ENCODE data around the gene SELENOW. TPM values are rescaled to one million over a fixed set of nuclear protein-coding genes. Genes with fewer than 3 reads are reported as not detected.
"Not testable (repeated sequence)": the region's sequence is repeated elsewhere in the genome, so short reads cannot be mapped to it uniquely, and the experiment has no call there.

SELENOW gene
- total and polyA plus RNA-seq, 2 of the 4 experiments (the other 2 are of a cell fraction) = 61.3 to 217 TPM

DNA sequence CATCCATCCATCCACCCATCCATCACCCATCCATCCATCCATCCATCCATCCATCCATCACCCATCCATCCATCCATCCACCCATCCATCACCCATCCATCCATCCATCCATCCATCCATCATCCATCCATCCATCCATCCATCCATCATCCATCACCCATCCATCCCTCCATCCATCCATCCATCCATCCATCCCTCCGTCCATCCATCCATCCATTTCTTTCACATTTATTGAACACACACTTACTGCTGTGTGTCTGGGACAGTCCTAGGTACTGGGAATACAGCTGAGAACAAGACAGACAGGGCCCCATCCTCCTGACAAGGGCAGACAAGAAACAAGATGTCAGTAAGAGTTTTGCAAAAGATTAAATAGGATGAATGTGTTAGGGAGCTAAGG lies 39.7 kb downstream of the SELENOW start:
- H4K20me1 ChIP-seq (ENCODE audit: insufficient read depth, low read length); H3K9ac ChIP-seq (ENCODE audit: low read depth, low read length); H3K9me3 ChIP-seq (ENCODE audit: control insufficient read depth, insufficient read depth, low read length); H3K4me3 ChIP-seq (ENCODE audit: insufficient read depth, low read depth, low read length); in situ Hi-C loops (cut with MboI; ENCODE audit: low sequenced_read_pairs); H3K23ac ChIP-seq (ENCODE audit: low read depth, low read length); BruUV-seq (replicated peaks); POLR2A ChIA-PET (ENCODE audit: unreplicated experiment); H3K56ac ChIP-seq (ENCODE audit: extremely low read depth, insufficient read depth, low read length); dilution Hi-C loops (cut with HindIII; ENCODE audit: low sequenced_read_pairs, unreplicated experiment); H2BK15ac ChIP-seq (ENCODE audit: low read depth, low read length); H2AK9ac ChIP-seq (replicated peaks; ENCODE audit: low read depth, low read length, poor library complexity); H3K79me1 ChIP-seq (ENCODE audit: low read depth in 1 of 2, low read length in 2 of 2); H2BK120ac ChIP-seq (ENCODE audit: low read depth, low read length); H2BK5ac ChIP-seq (ENCODE audit: low read depth, low read length, poor library complexity, severe bottlenecking); H3K14ac ChIP-seq (replicated peaks; ENCODE audit: low read depth, low read length); H3K27ac ChIP-seq (ENCODE audit: insufficient read depth, low read length); CTCF ChIA-PET; DNase-seq; ATAC-seq (ENCODE audit: low read depth); H4K5ac ChIP-seq (ENCODE audit: low read depth, low read length); H3K9me1 ChIP-seq (ENCODE audit: insufficient read depth, low read length); H3K18ac ChIP-seq (ENCODE audit: low read depth, low read length); H2AFZ ChIP-seq (replicated peaks; ENCODE audit: low read length, poor library complexity); H4K91ac ChIP-seq (ENCODE audit: insufficient read depth, low read depth, low read length); H2BK20ac ChIP-seq (ENCODE audit: low read depth, low read length); H3K36me3 ChIP-seq (ENCODE audit: control insufficient read depth, insufficient read depth, low read length); H3K4me2 ChIP-seq (ENCODE audit: low read depth, low read length); H2AK5ac ChIP-seq (ENCODE audit: low read depth, low read length); H3K4ac ChIP-seq (ENCODE audit: low read depth, low read length); H4K8ac ChIP-seq (ENCODE audit: low read depth in 2 of 2, low read length in 2 of 2); H3K4me1 ChIP-seq (ENCODE audit: control insufficient read depth, insufficient read depth, low read length); intact Hi-C loops (cut with micrococcal nuclease): not testable (repeated sequence)
- H3K27me3 ChIP-seq (ENCODE audit: control insufficient read depth, insufficient read depth, low read length) = peaks cover 37% of the 10 kb centered on the region
- 100% methylated on average over 1 of the region's 1 CpG; no CpG with 5 or more reads in 1 of the 2 experiments for WGBS, 2 experiments (ENCODE audit: extremely low coverage in 2 of 2, insufficient read length in 1 of 2)

Data from IMR-90 (cell line).